Measurements from ENCODE around the gene EXOC6.
"Not testable (repeated sequence)": the region's sequence is repeated elsewhere in the genome, so short reads cannot be mapped to it uniquely, and the experiment has no call there.

Gene EXOC6

DNA sequence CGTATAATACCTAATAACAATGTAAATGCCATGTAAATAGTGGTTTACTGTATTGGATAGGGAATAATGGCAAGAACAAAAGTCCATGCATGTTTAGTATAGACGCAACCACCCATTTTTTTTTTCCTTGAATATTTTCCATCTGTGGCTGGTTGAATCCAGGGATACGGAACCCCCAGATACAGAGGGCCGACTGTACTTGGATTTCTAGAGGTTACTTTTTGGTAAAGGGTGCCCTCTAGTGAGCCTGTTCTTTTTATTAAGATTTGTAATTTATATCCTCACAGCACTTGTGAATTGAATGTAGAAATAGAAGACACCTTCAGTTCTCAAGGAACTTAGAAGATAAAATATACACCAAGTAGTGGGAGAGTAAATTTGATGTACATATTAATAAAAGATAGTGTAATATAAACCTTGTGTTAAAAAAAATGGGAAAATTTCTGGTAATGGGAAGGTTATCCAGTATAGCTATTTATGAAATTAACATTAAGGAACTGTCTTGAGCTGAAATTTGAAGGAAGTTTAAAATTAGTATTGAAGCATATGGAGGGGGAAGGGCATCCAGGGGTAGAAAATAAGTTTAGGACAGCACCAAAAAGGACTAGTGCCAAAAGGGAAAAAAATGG lies 32.0 kb downstream of the EXOC6 start:
- DNase-seq (ENCODE audit: low read depth), result no peak

DNA sequence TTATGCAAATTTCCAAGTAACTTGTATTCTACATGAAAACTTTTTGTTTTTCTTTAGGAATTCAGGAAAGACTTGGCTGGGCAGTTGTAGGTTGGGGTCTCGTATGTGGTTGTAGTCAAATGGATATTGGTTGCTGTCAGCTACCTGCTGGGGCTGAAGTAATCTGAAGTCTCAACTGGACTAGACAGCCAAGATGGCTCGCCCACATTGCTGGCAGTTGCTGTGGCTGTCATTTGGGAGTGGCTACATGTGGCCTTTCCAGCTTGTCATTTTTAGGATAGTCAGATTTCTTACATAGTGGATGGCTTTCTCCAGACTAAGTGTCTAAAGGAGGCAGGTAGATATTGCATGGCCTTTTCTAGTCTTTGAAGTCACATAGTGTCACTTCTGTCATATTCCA lies 32.6 kb downstream of the EXOC6 start:
- no peak for DNase-seq (ENCODE audit: low read depth)

DNA sequence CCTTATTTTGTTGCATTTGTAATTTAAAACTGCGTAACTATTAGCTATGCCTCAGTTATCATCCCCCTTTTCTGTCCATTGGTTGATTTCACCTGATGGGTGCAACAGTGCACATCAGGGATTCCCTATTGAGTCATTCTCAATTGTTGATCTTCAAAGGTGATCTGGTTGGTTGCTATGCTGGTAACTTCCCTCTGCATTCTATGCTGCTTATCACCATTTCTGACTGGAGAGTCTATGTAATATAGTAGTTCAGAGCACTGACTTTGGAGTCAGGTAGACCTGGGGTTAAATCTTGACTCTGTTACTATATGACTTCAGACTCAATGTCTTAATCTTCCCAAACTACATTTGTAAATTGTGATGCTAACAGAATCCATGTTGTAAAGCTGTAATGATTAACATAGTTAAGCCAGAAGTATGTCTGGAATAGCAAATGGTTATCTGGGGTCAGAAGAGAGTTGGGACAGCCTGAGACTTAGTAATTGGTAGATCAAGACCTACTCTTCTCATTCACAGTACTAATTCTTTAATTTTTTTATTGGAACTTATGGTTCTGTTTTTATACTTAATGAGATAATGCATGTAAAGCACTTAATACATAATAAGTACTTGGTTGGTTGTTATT lies 38.1 kb downstream of the EXOC6 start:
- DNase-seq (ENCODE audit: low read depth), result no peak

DNA sequence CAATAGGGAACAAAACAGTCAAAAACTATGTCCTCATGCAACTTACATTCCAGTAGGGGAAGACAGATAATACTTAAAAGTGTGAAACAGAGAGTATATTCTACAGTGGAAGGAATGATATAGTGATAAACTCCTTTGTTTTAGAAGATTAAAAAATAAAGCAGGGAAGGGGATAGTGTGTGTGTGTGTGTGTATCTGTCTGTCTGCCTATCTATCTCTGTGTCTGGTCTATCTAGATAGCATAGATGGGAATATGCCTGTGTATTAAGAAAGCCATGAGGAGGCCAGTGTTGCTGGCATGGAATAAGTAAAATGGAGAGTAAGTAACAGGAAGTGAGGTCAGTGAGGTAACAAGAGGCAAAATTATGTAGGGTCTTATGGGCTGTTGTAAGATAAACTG lies 42.2 kb downstream of the EXOC6 start:
- no peak for DNase-seq (ENCODE audit: low read depth)

DNA sequence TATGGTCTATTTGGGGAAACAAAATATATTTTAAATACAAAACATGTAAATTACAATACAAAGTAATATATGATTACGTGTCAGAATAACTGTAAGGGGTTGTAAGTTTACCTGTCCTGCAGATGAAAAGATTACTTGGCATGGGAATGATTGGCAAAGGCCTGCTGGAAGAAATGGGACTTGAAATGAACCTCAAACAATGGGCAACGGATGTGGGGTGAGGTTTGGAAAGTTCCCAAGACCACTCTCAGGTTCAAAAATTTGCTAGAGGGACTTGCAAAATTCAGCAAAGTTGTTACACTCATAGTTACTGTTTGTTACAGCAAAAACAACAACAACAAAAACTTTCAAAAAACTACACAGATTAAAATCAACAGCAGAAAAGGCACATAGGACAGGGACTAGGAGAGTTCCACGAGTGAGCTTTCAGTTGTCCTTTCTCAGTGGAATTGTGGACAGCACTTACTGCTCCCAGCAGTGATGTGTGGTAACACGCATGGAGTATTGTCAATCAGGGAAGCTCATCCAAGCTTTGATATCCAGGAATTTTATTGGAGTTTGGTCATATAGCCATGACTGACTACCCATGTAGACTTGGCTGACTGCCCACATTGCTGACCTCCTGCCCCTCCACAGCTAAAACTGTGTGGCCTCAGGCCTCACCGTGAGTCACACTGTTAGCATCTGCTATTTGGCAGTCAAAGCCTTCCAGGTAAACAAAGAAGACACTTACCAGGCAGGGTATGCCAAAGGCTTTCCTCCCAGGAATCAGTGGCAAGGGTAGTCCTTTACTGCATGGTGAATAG lies 43.8 kb downstream of the EXOC6 start:
- DNase-seq (ENCODE audit: low read depth), result no peak

DNA sequence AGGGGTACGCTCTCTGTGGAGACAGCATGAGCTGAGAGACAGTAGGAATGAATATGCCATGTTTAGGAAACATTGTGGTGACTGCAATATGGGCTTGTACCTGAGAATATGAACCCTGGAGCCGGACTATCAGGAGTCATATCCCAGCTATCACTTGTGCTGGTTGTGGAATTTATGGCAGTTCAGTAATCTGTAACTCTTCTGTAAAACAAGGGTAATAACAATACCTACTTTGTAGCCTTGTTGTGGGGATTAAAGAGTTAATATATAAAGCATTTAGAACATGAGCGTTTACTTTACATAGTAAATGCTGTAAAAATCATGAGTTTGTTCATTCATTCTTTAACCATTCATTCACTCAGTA lies 44.4 kb downstream of the EXOC6 start:
- DNase-seq (ENCODE audit: low read depth), result no peak

DNA sequence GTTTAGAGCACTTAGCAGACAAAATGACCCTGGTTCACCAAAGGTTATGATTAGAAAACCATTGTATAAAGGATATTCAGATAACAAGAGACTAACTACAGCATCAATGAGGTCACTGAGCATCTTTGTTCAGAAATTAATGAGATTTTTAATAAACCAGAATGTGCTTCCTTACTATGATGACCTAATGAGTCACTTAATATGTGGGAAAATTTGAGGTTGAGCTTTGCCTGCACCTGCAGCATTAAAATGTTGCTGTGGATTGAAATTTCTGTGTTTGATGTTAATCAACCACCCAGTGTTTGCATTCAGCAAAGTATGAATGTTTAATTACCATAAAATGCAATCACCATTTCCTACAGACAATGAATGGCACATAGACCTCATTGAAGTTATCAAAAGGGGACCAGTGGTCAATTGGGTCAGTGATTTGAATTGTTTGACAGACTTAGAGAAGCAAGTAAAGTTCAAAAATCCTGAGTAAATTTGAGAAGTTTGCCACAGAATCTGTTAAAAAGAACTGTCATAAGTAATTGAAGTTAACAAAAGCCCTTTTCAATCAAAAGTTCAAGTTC lies 45.8 kb downstream of the EXOC6 start:
- no peak for DNase-seq (ENCODE audit: low read depth)

DNA sequence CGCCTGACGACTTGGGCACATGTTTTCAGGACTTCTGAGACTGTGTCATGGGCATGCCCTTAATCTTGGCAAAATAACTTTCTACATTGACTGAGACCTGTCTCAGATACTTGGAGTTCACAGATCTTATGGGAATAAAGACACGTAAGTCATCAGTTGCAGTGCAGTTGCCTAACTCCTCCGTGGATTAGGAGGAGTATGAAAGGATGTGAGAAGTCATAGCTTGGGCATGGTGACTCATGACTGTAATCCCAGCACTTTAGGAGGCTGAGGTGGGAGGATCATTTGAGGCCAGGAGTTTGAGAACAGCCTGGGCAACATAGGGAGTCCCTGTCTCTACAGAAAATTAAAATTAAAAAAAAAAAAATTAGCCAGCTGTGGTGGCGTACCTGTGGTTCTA lies 49.6 kb downstream of the EXOC6 start:
- no peak for DNase-seq (ENCODE audit: low read depth)

DNA sequence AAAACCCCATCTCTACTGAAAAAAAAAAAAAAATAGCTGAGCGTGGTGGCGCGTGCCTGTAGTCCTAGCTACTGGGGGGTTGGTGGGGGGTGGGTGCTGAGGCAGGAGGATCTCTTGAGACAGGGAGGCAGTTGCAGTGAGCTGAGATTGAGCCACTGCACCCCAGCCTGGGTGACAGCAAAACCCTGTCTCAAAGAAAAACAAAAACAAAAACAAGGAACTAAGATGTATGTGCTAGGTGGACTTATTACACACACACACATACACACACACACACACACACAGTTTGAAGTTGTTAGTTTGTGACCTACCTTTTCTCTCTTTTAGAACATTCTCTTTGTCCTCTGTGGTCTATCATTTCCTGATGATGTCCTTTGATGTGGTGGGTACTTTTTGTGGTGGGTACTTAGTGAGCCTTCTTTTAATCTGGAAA lies 53.5 kb downstream of the EXOC6 start:
- DNase-seq (ENCODE audit: low read depth), result no peak

DNA sequence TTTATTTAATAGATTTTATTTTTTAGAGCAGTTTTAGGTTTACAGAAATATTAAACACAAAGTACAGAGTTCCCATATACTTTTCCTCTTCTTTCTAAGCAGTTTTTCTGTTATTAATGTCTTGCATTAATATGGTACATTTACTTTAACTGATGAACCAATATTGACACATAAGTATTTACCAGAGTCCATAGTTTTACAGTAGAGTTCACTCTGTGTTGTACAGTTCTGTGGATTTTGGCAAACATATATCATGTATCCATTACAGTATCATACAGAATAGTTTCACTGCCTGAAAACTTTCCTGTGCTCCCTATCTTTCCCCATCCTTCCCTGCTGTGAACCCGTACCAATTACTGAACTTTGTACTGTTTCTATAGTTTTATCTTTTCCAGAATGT lies 55.3 kb downstream of the EXOC6 start:
- DNase-seq (ENCODE audit: low read depth), result no peak

DNA sequence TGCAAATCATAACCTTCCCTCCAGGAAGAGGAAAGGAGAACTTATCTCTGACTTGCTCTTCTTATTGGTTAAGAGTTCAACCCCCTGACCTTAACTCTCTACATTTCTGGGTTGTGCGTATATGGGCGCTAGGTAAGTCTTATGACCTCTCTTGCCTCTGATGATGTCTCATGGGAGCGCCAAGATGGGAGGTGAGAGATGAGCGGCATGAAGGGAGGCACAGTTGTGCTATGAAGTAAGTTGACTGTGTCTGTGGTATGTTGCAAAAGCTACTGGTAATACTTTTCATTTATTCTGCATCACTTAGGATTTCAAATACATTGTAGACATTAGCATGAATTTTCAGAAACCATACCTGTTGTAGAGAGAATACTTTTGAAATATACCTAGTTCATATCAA lies 59.0 kb downstream of the EXOC6 start:
- no peak for DNase-seq (ENCODE audit: low read depth)

DNA sequence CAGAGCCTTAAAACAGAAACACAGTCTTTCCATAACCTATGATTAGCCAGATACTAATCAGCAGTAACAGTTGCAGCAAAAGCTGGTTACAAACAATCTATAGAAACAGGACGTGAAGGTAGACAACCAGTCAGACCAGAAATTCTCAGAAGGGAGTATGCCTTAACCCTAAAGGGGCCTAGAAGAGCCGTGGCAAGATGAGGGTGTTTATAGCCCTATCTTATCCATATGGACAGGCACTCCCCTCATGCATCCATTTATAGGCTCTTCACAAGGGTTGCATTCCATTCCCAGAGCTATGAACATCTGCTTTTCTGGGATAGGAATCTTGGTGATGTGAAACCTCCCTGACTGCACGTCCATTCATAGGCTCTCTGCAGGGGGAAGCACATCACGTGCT lies 64.3 kb downstream of the EXOC6 start:
- not testable (repeated sequence) for DNase-seq (ENCODE audit: low read depth)

DNA sequence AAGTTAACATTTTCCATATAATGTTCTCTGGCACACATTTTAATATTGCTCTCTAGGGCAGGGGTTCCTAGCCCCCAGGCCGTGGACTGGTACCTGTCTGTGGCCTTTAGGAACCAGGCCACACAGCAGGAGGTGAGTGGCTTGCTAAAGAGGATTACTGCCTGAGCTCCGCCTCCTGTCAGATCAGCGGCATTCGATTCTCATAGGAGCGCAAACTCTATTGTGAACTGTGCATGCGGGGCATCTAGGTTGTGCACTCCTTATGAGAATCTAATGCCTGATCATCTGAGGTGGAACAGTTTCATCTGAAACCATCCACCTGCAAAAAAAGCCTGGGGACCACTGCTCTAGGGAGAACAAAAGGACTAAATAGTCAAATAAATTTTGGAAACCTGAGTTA lies 65.7 kb downstream of the EXOC6 start:
- no peak for DNase-seq (ENCODE audit: low read depth)

DNA sequence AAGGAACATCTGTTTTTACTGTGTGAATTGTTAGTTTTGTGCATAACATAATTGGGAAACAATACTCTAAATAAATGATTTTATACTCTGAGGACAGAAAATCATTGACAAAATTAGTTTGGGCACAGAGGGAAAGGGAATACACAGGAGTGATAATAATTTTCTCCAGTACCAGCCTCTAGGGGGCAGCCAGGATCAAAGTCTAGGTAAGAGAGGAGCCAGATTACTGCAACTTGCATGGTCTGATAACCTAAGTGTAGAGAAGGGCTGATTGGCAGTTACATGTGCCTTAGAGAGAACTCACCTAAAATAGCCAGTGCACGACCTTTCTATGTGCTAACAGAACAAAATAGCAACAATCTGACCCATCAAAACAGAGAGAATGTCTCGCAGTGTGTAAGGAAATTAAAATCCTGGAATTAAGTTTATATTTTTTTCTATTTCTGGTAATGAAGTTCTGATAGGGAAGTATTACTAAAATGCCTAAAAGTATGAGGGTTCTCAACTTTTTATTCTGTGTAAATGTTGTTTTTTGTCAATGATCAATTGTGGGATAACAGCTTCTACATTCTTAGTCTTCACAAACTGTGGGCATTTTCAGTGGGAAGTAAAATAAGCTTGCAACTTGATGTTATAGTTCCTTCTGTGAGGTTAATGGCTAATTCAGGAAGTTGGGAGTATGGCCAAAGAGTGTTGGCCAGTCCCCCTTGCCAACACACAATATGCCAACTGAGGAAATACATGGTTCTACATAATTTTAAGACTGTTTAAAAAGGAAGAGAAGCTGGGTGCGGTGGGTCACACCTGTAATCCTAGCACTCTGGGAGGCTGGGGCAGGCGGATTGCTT lies 66.4 kb downstream of the EXOC6 start:
- peak; percentile 13 for DNase-seq (ENCODE audit: low read depth)

DNA sequence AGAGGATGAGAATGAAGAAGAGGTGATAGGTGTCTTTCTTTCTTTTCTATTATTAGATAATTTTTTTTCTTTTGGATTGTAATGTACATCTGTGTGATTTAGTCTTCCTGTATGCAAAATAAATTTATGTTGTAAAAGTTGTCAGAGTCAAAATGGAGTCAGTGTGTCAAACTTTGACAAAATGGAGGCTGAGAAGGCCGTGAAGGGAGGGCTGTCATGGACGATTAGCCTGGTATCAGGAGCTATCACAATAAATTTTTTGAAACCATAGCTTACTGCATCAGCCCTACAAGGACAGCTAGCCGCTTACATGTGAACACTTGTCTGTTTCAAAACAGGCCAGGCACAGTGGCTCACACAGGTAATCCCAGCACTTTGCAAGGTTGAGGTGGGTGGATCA lies 67.6 kb downstream of the EXOC6 start:
- no peak for DNase-seq (ENCODE audit: low read depth)

DNA sequence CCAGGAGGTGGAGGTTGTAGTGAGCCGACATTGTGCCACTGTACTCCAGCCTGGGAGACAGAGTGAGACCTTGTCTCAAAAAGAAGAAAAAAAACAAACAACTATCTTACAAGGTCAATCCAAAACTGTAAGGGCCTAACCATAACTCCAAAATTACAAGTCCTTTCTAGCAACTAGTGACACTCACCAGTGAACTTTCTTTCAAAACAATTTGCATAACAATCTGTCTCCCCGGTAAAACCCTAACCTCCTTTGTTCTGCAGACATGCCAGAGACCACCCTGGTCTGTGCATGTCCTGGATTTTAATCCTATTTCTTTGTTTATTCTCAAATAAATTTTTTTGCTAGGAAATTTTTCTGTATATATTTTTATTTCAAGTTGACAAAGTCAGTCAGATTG lies 68.1 kb downstream of the EXOC6 start:
- DNase-seq (ENCODE audit: low read depth), result no peak

DNA sequence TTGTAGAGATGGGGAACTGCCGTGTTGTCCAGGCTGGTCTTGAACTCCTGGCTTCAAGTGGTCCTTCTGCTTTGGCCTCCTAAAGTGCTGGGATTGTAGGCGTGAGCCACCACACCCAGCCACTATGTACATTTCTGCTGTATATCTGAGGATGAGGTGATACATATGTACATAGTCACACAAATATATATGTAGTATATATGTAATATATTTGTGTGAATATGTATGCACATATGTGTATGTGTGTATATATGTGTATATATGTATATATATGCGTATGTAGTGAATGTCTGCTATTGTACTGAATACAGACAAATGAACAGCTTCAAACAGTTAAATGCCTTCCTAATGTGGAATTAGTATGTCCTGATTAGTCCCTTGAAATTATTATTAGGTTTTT lies 70.3 kb downstream of the EXOC6 start:
- no peak for DNase-seq (ENCODE audit: low read depth)

DNA sequence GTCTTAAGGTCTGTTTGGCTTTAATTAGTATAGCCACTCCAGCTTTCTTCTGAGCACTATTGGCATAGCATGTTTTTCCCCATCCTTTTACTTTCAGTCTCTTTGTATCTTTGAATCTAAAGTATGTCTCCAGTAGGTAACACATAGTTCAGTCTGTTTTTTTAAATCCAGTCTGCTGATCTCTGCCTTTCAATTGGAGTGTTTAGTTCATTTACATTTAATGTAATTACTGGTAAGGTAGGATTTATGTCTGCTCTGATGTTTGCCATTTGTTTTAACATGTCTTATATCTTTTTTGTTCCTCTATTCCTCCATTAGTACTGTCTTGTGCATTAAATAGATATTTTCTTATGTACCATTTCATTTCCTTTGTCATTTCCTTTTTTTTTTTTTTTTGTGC lies 72.5 kb downstream of the EXOC6 start:
- DNase-seq (ENCODE audit: low read depth), result no peak

DNA sequence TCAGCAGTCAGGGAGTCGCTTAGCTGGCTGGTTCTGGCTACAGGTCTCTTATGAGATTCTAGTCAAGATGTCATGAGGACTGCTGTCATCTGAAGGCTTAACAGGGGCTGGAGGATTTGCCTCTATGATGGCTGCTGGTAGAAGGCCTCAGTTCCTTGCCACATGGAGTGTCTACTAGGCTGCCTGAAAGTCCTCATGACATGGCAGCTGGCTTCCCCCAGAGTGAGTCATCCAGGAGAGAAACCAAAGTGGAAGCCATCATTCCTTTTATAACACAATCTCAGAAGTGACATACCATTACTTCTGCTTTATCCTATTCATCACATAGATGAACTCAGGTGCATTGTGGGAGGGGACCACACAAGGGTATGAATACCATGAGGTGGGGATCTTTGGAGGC lies 75.1 kb downstream of the EXOC6 start:
- no peak for DNase-seq (ENCODE audit: low read depth)

DNA sequence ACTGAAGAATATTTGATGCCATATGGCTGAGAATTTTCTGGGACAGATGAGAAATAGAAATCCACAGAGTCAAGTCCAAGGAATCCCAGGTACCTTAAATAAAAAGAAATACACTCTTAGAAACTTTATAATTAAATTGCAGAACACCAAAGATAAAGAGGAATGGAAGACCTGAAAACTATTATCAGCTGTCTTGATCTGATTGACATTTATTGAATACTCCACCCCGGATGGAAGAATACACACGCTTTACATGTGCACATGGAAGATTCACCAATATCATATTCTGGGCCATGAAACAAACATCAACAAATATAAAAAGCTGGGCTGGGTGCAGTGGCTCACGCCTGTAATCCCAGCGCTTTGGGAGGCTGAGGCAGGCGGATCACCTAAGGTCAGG lies 81.6 kb downstream of the EXOC6 start:
- DNase-seq (ENCODE audit: low read depth), result no peak

DNA sequence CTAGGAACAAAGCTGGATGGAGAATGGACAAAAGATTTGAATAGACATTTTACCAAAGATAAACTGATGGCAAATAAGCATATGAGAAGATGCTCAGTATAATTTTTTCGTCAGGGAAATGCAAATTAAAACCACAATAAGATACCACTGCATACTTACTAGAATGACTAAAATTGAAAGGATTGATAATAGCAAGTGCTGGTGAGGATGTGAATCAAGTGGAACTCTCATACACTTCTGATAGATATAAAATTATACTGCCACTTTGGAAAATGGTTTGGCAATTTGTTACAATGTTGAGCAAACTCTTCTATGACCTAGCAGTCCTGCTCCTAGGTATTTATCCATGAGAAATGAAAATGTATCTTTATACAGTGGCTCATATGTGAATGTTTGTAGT lies 83.3 kb downstream of the EXOC6 start:
- DNase-seq (ENCODE audit: low read depth), result no peak

DNA sequence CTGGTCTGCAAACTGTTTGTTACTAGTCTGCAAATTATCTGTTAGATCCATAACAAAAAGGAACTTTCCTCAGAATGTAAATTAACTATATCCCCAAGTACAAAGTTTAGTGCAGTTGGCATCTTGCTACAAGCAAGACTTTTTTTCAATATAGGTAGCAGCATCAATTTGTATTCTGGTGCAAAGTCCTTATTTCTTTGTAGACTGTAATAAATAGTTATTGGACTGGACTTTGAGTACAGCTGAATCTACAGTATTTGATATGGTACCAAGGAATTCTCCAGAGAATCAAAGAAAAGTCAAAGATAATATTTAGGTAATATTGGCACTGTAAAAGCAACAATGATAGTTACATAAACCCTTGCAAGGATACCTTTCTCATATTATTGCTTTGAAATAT lies 89.6 kb downstream of the EXOC6 start:
- DNase-seq (ENCODE audit: low read depth), result no peak
